Caco-2 (cell line): ENCODE results near the gene PRKAG2. TPM values are rescaled to one million over a fixed set of nuclear protein-coding genes. Genes with fewer than 3 reads are reported as not detected.

Source experiments
- BruUV-seq: library from RNA; stranded (reverse); fragments of 400-500 nt; replicated peaks from 2 replicates; lab custom pipeline; 2021; lab: Mats Ljungman, UMichigan
- CTCF ChIA-PET: fragments of 300-600 bp; sonication (Branson Sonifier 250); formaldehyde crosslinking; loops from one replicate; lab custom pipeline; 2022; ENCODE audit warnings: antibody characterized with exemption; lab: Charles Lee
- POLR2A ChIA-PET: fragments of 300-600 bp; sonication (Branson Sonifier 250); formaldehyde crosslinking; loops from one replicate; lab custom pipeline; 2022; ENCODE audit warnings: antibody characterized with exemption; lab: Charles Lee
- DNase-seq, 2 experiments: peaks; one replicate each; pipeline versions ENCODE4 v3.0.0 to v3.0.0-alpha.2; 2020 to 2022
- H3K27me3 ChIP-seq: replicated peaks from 2 replicates; pipeline ENCODE4 v1.6.0; 2011; ENCODE audit warnings: low read length; ENCODE audit not compliant: control insufficient read depth, insufficient read depth
- H3K36me3 ChIP-seq: 2 replicates; pipeline ENCODE4 v1.5.1; 2011; ENCODE audit warnings: low read length; ENCODE audit not compliant: control insufficient read depth, insufficient read depth
- H3K4me1 ChIP-seq: fragments of 250-450 bp; sonication (Bioruptor Pico); 2 replicates; pipeline ENCODE4 v1.5.1; 2020; ENCODE audit warnings: mild to moderate bottlenecking
- H3K4me3 ChIP-seq: 2 replicates; pipeline ENCODE4 v1.5.1; 2011; ENCODE audit warnings: low read depth, mild to moderate bottlenecking, control low read depth, low read length
- H3K9me3 ChIP-seq: fragments of 250-450 bp; sonication (Bioruptor Pico); 2 replicates; pipeline ENCODE4 v1.5.1; 2020; ENCODE audit warnings: mild to moderate bottlenecking, moderate library complexity
- H3K27ac Mint-ChIP-seq: one replicate; pipeline ENCODE4 v1.8.0; 2022; ENCODE audit warnings: mixed read lengths; ENCODE audit not compliant: unreplicated experiment
- H3K27me3 Mint-ChIP-seq: one replicate; pipeline ENCODE4 v1.8.0; 2022; ENCODE audit warnings: mixed read lengths; ENCODE audit not compliant: insufficient read depth, unreplicated experiment
- H3K36me3 Mint-ChIP-seq: one replicate; pipeline ENCODE4 v1.8.0; 2022; ENCODE audit warnings: mild to moderate bottlenecking, mixed read lengths; ENCODE audit not compliant: insufficient read depth, unreplicated experiment
- H3K4me1 Mint-ChIP-seq: one replicate; pipeline ENCODE4 v1.8.0; 2022; ENCODE audit warnings: low read depth, mixed read lengths; ENCODE audit not compliant: unreplicated experiment
- H3K4me3 Mint-ChIP-seq: one replicate; pipeline ENCODE4 v1.8.0; 2022; ENCODE audit warnings: mild to moderate bottlenecking, moderate library complexity, mixed read lengths; ENCODE audit not compliant: unreplicated experiment
- H3K9me3 Mint-ChIP-seq: one replicate; pipeline ENCODE4 v1.8.0; 2022; ENCODE audit warnings: mixed read lengths; ENCODE audit not compliant: unreplicated experiment
- intact Hi-C: fragments of 100-400 bp; cut with micrococcal nuclease; formaldehyde crosslinking; loops from one replicate; pipeline ENCODE4 v1.10.0; 2022; ENCODE audit not compliant: unreplicated experiment
- total RNA-seq: library from RNA; stranded (reverse); gene quantifications from 2 replicates; pipeline ENCODE4 v1.2.3, GENCODE V29; 2022
- TF ChIP-seq, protein P1 (sequence below), 2 experiments: fragments of 200-600 bp in 1 of 2; IDR thresholded peaks; 1 replicate in 1 of 2; 2 replicates in 1 of 2; pipeline versions ENCODE4 v1.5.1 to v1.8.0; 2011 to 2022; ENCODE audit warnings: antibody characterized with exemption in 1 of 2, control low read depth in 1 of 2, inconsistent platforms in 1 of 2, low read depth in 1 of 2, low read length in 1 of 2, mild to moderate bottlenecking in 1 of 2, moderate library complexity in 1 of 2; ENCODE audit not compliant: insufficient read depth in 1 of 2, severe bottlenecking in 1 of 2, unreplicated experiment in 1 of 2

PRKAG2 gene
- total RNA-seq, 1 experiment from 2014 or later: 15.9 TPM

GRCh38 chr7:151902311-151902710 is 25.4 kb upstream of the PRKAG2 start:
- DNase-seq: peak in 1 of 2 experiments; percentile 11
- TF ChIP-seq, protein P1, sequence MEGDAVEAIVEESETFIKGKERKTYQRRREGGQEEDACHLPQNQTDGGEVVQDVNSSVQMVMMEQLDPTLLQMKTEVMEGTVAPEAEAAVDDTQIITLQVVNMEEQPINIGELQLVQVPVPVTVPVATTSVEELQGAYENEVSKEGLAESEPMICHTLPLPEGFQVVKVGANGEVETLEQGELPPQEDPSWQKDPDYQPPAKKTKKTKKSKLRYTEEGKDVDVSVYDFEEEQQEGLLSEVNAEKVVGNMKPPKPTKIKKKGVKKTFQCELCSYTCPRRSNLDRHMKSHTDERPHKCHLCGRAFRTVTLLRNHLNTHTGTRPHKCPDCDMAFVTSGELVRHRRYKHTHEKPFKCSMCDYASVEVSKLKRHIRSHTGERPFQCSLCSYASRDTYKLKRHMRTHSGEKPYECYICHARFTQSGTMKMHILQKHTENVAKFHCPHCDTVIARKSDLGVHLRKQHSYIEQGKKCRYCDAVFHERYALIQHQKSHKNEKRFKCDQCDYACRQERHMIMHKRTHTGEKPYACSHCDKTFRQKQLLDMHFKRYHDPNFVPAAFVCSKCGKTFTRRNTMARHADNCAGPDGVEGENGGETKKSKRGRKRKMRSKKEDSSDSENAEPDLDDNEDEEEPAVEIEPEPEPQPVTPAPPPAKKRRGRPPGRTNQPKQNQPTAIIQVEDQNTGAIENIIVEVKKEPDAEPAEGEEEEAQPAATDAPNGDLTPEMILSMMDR (IDR thresholded peaks at IDR 0.05; ENCODE audit: insufficient read depth in 1 of 2, low read depth in 1 of 2, low read length in 1 of 2, severe bottlenecking in 1 of 2, unreplicated experiment in 1 of 2): no peak
- Mint-ChIP-seq H3K27ac (no peak overlapping the region), H3K4me1 (no peaks in the 10 kb centered on the region), H3K27me3 (peaks cover 14% of the 10 kb centered on the region), H3K9me3 (no peaks in the 10 kb centered on the region), H3K36me3 (no peaks in the 10 kb centered on the region), H3K4me3 (no peak overlapping the region)
- ChIA-PET POLR2A (no interaction called here), CTCF (no interaction called here)
- Histone ChIP-seq H3K9me3 (no peaks in the 10 kb centered on the region), H3K4me1 (no peaks in the 10 kb centered on the region), H3K4me3 (no peak overlapping the region), H3K27me3 (no peaks in the 10 kb centered on the region), H3K36me3 (no peaks in the 10 kb centered on the region)
- intact Hi-C loops: no loop called here
- BruUV-seq: no TSS peak

- no peaks in the 10 kb centered on the region for H3K4me1 Mint-ChIP-seq
- intact Hi-C loops: loop anchor here (2.0 kb wide), 1 partner anchor 23 kb away; no protein-coding TSS in a partner anchor
- Histone ChIP-seq H3K27me3 (no peaks in the 10 kb centered on the region), H3K4me1 (no peaks in the 10 kb centered on the region), H3K4me3 (no peak overlapping the region), H3K36me3 (no peaks in the 10 kb centered on the region), H3K9me3 (no peaks in the 10 kb centered on the region)
- DNase-seq: peak in 1 of 2 experiments; percentile 10
- CTCF ChIA-PET: no interaction called here
- TF ChIP-seq, protein P1 (IDR thresholded peaks at IDR 0.05; ENCODE audit: insufficient read depth in 1 of 2, low read depth in 1 of 2, low read length in 1 of 2, severe bottlenecking in 1 of 2, unreplicated experiment in 1 of 2): no peak
- POLR2A ChIA-PET: no interaction called here
- peaks cover 14% of the 10 kb centered on the region for H3K27me3 Mint-ChIP-seq
- H3K36me3 Mint-ChIP-seq: no peaks in the 10 kb centered on the region
- H3K4me3 Mint-ChIP-seq: no peak overlapping the region
- no peaks in the 10 kb centered on the region for H3K9me3 Mint-ChIP-seq
- BruUV-seq: no TSS peak
- H3K27ac Mint-ChIP-seq: no peak overlapping the region
Measured at GRCh38 chr7:151901828-151902227, 24.9 kb upstream of the PRKAG2 start.

GRCh38 chr7:151900986-151901621 is 24.2 kb upstream of the PRKAG2 start:
- ChIA-PET CTCF (no interaction called here), POLR2A (no interaction called here)
- H3K4me3 Mint-ChIP-seq: no peak overlapping the region
- H3K36me3 Mint-ChIP-seq: no peaks in the 10 kb centered on the region
- H3K27ac Mint-ChIP-seq: no peak overlapping the region
- intact Hi-C loops: loop anchor here (2.0 kb wide), 1 partner anchor 24 kb away; no protein-coding TSS in a partner anchor
- H3K27me3 Mint-ChIP-seq: peaks cover 14% of the 10 kb centered on the region
- Histone ChIP-seq H3K9me3 (no peaks in the 10 kb centered on the region), H3K27me3 (no peaks in the 10 kb centered on the region), H3K36me3 (no peaks in the 10 kb centered on the region), H3K4me3 (no peak overlapping the region), H3K4me1 (no peaks in the 10 kb centered on the region)
- H3K4me1 Mint-ChIP-seq: no peaks in the 10 kb centered on the region
- TF ChIP-seq, protein P1 (IDR thresholded peaks at IDR 0.05; ENCODE audit: insufficient read depth in 1 of 2, low read depth in 1 of 2, low read length in 1 of 2, severe bottlenecking in 1 of 2, unreplicated experiment in 1 of 2): no peak
- H3K9me3 Mint-ChIP-seq: no peaks in the 10 kb centered on the region
- BruUV-seq: no TSS peak
- peak in 1 of 2 experiments; percentile 5 for DNase-seq
